Left lung (tissue), 10 donors: ENCODE measurements around the gene MIOS. TPM values are rescaled to one million over a fixed set of nuclear protein-coding genes. Genes with fewer than 3 reads are reported as not detected.

ENCODE experiments used
- ATAC-seq: fragments of 200-7000 bp; cut with Tn5 transposase; one replicate; pipeline ENCODE4 v1.9.1; 2020; ENCODE audit warnings: moderate library complexity
- DNase-seq, 4 donors: peaks; one replicate each; pipeline ENCODE4 v3.0.0-alpha.2; 2013 to 2020
- H3K27ac ChIP-seq, 2 donors: fragments of 200-600 bp; sonication (generic) in 1 of 2; one replicate each; pipeline versions ENCODE4 v1.5.0 to v1.8.0; 2020 to 2021
- H3K27me3 ChIP-seq, 2 donors: fragments of 200-600 bp; sonication (generic) in 1 of 2; one replicate each; pipeline versions ENCODE4 v1.5.0 to v1.8.0; 2020 to 2021
- H3K36me3 ChIP-seq, 2 donors: fragments of 200-600 bp; sonication (generic) in 1 of 2; one replicate each; pipeline versions ENCODE4 v1.5.0 to v1.8.0; 2020 to 2021
- H3K4me1 ChIP-seq, 2 donors: fragments of 200-600 bp; one replicate each; pipeline ENCODE4 v1.8.0; 2021
- H3K4me3 ChIP-seq, 2 donors: fragments of 200-600 bp; sonication (generic) in 1 of 2; one replicate each; pipeline versions ENCODE4 v1.5.0 to v1.8.0; 2020 to 2021; ENCODE audit warnings: mild to moderate bottlenecking in 1 of 2
- H3K9me3 ChIP-seq, 2 donors: fragments of 200-600 bp; sonication (generic) in 1 of 2; one replicate each; pipeline versions ENCODE4 v1.5.0 to v1.8.0; 2020 to 2021
- intact Hi-C, 2 donors: fragments of 100-400 bp; cut with DNase I; formaldehyde crosslinking; loops; one replicate each; pipeline versions ENCODE4 v1.11.2 to v1.14.2; 2022
- polyA plus RNA-seq, 6 donors: library from polyadenylated mRNA; unstranded; fragments of 120-200 nt; gene quantifications; one replicate each; pipeline ENCODE4 v1.2.1, GENCODE V29; 2013; ENCODE audit not compliant: insufficient read length in 6 of 6
- total RNA-seq, 2 donors: library from RNA; stranded (reverse); fragmentation: NEBNext Ultra II Directional; extraction: Animal tissue kit (Norgen Biotek cat#: 25700); gene quantifications; one replicate each; pipeline ENCODE4 v1.2.1, GENCODE V29; 2021
- TF ChIP-seq, protein P1 (sequence below), 2 donors: fragments of 200-600 bp; sonication (generic) in 1 of 2; IDR thresholded peaks; one replicate each; pipeline versions ENCODE4 v1.5.0 to v1.8.0; 2021; ENCODE audit warnings: antibody characterized with exemption in 2 of 2
- donor health status: DM: no; HTN: yes; CAD: no.
- donor health status: DM: no; HTN: no; CAD: no.

The MIOS gene
- total and polyA plus RNA-seq, 8 donors: 25.3 to 40.1 (median 36.5) TPM

DNA sequence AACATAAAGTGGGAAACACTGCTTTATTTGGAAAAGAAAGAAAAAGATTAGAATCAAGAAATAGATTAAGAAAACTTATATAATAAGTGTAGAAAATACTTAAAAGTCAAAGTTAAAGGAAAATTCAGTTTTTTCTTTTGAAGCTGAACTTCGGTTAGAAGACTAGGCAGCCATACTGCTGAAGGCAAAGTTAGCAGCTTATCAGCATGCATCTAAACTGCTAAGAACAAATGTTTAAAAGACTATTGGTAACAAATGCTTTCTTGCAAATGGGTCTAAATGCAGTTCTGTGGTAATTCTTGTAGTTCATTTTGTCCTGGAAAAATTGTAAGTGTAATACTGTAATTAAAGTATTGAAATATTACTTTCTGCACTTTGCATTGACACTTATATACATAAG, 18.0 kb downstream of the MIOS start:
- TF ChIP-seq, protein P1, sequence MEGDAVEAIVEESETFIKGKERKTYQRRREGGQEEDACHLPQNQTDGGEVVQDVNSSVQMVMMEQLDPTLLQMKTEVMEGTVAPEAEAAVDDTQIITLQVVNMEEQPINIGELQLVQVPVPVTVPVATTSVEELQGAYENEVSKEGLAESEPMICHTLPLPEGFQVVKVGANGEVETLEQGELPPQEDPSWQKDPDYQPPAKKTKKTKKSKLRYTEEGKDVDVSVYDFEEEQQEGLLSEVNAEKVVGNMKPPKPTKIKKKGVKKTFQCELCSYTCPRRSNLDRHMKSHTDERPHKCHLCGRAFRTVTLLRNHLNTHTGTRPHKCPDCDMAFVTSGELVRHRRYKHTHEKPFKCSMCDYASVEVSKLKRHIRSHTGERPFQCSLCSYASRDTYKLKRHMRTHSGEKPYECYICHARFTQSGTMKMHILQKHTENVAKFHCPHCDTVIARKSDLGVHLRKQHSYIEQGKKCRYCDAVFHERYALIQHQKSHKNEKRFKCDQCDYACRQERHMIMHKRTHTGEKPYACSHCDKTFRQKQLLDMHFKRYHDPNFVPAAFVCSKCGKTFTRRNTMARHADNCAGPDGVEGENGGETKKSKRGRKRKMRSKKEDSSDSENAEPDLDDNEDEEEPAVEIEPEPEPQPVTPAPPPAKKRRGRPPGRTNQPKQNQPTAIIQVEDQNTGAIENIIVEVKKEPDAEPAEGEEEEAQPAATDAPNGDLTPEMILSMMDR (IDR thresholded peaks at IDR 0.05): no peak
- intact Hi-C loops: no loop called here
- DNase-seq (no peak), ATAC-seq (no peak)
- Histone ChIP-seq H3K27me3 (no peaks in the 10 kb centered on the region), H3K4me1 (peaks cover 0 to 7% of the 10 kb centered on the region in 2 donors), H3K36me3 (peaks cover 0 to under 1% of the 10 kb centered on the region in 2 donors), H3K9me3 (no peaks in the 10 kb centered on the region), H3K27ac (no peak overlapping the region), H3K4me3 (no peak overlapping the region)

DNA sequence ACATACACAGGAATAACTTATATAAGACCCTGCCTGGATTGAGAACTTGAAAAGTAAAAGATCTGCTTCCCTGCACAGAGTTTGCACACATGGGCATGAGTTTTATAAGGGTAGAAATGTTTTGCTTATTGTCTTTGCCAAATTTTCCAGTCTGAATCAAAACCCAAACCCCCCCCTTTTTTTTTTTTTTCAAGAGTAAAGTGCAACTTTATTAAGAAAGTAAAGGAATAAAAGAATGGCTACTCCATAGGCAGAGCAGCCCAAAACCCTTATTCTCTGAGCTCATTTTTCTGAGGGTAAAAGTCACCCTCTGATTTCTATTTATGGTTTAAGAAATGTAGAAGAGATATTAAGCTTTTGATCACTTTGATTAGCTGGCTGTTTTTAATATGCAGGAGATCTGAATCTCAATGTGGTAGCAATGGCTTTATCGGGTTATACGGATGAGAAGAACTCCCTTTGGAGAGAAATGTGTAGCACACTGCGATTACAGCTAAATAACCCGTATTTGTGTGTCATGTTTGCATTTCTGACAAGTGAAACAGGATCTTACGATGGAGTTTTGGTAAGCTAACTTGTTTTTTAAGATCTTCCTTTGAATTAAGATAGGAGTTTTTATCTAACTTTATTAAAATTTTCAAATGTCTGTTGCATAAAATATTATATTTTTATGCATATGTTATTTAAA, 18.7 kb downstream of the MIOS start:
- ATAC-seq (no peak), DNase-seq (no peak)
- TF ChIP-seq, protein P1 (IDR thresholded peaks at IDR 0.05): no peak
- Histone ChIP-seq H3K27ac (no peak overlapping the region), H3K4me1 (peaks cover 0 to 7% of the 10 kb centered on the region in 2 donors), H3K4me3 (no peak overlapping the region), H3K27me3 (no peaks in the 10 kb centered on the region), H3K36me3 (peaks cover 0 to 3% of the 10 kb centered on the region in 2 donors), H3K9me3 (no peaks in the 10 kb centered on the region)
- intact Hi-C loops: no loop called here

DNA sequence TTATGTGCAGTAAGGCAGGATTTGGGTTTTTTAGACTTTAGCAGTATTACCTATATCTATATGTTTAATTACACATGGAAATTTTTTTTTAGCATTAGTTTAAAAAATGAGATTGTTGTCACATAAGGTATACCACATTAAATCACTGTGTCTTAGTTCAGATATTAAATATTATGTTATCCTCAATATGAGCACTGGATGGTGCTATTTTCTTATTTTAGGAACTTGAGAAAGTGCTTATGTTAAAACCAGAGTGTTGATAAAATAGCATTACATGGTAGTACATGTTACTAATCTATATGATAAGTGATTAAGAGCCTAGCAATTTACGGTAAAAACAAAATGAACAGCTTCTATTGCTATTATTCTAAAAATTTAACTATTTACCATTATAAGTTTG, 28.8 kb downstream of the MIOS start:
- DNase-seq (peak in 2 of 4 donors; percentile 11 to 12), ATAC-seq (peak; percentile 76)
- H3K36me3 ChIP-seq: peaks cover 0 to 55% of the 10 kb centered on the region in 2 donors
- no peaks in the 10 kb centered on the region for H3K27me3 ChIP-seq
- TF ChIP-seq, protein P1 (IDR thresholded peaks at IDR 0.05): peak in 1 of 2 donors; percentile 34
- H3K27ac ChIP-seq: no peak overlapping the region
- no peaks in the 10 kb centered on the region for H3K9me3 ChIP-seq
- intact Hi-C loops: loop anchor here in 1 of 2 donors (10.0 kb wide), 1 partner anchor 619 kb away; no protein-coding TSS in a partner anchor
- no peak overlapping the region for H3K4me3 ChIP-seq
- H3K4me1 ChIP-seq: no peaks in the 10 kb centered on the region

DNA sequence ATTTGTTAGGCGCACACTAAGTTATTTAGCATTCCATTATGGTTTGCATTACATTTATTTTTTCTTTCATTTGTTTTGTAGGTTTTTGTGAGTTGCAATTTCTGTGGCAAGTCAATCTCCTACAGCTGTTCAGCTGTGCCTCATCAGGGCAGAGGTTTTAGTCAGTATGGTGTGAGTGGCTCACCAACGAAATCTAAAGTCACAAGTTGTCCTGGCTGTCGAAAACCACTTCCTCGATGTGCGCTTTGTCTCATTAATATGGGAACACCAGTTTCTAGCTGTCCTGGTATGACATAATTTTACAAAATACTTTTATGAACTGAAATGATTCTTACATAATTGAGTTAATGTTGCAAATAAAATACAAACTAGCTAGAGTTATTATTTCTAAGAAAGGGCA, 29.5 kb downstream of the MIOS start:
- DNase-seq (no peak), ATAC-seq (peak; percentile 51)
- intact Hi-C loops: loop anchor here in 1 of 2 donors (10.0 kb wide), 1 partner anchor 619 kb away; no protein-coding TSS in a partner anchor
- H3K4me1 ChIP-seq: no peaks in the 10 kb centered on the region
- no peaks in the 10 kb centered on the region for H3K9me3 ChIP-seq
- H3K4me3 ChIP-seq: no peak overlapping the region
- no peaks in the 10 kb centered on the region for H3K27me3 ChIP-seq
- H3K27ac ChIP-seq: no peak overlapping the region
- H3K36me3 ChIP-seq: peaks cover 0 to 55% of the 10 kb centered on the region in 2 donors
- TF ChIP-seq, protein P1 (IDR thresholded peaks at IDR 0.05): no peak

DNA sequence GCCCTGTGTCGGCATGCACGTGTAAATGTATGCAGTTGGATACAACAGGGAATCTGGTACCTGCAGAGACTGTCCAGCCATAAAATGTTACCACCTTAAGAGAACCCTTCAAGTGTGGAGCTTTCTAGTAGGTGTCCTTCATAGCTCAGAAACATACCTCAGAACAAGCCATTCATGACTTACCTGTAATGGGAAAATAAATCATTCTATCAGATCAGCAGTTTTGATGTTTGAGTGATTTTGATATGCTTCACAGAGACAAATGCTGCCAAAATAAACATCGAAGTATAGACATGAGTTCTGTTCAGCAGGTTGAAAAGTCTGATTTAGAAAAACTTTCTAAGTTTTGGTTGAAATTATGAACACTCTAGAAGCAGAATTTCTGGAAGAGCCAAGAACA, 40.3 kb downstream of the MIOS start:
- H3K4me1 ChIP-seq: no peaks in the 10 kb centered on the region
- H3K9me3 ChIP-seq: no peaks in the 10 kb centered on the region
- TF ChIP-seq, protein P1 (IDR thresholded peaks at IDR 0.05): no peak
- H3K27ac ChIP-seq: no peak overlapping the region
- DNase-seq (no peak), ATAC-seq (no peak)
- intact Hi-C loops: no loop called here
- no peaks in the 10 kb centered on the region for H3K27me3 ChIP-seq
- no peak overlapping the region for H3K4me3 ChIP-seq
- H3K36me3 ChIP-seq: peaks cover 0 to 24% of the 10 kb centered on the region in 2 donors
